Measurements from ENCODE around the gene BRPF1. TPM values are rescaled to one million over a fixed set of nuclear protein-coding genes. Genes with fewer than 3 reads are reported as not detected.

BRPF1 gene, protein sequence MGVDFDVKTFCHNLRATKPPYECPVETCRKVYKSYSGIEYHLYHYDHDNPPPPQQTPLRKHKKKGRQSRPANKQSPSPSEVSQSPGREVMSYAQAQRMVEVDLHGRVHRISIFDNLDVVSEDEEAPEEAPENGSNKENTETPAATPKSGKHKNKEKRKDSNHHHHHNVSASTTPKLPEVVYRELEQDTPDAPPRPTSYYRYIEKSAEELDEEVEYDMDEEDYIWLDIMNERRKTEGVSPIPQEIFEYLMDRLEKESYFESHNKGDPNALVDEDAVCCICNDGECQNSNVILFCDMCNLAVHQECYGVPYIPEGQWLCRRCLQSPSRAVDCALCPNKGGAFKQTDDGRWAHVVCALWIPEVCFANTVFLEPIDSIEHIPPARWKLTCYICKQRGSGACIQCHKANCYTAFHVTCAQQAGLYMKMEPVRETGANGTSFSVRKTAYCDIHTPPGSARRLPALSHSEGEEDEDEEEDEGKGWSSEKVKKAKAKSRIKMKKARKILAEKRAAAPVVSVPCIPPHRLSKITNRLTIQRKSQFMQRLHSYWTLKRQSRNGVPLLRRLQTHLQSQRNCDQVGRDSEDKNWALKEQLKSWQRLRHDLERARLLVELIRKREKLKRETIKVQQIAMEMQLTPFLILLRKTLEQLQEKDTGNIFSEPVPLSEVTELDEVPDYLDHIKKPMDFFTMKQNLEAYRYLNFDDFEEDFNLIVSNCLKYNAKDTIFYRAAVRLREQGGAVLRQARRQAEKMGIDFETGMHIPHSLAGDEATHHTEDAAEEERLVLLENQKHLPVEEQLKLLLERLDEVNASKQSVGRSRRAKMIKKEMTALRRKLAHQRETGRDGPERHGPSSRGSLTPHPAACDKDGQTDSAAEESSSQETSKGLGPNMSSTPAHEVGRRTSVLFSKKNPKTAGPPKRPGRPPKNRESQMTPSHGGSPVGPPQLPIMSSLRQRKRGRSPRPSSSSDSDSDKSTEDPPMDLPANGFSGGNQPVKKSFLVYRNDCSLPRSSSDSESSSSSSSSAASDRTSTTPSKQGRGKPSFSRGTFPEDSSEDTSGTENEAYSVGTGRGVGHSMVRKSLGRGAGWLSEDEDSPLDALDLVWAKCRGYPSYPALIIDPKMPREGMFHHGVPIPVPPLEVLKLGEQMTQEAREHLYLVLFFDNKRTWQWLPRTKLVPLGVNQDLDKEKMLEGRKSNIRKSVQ (N-terminal part only)
- polyA plus RNA-seq (2012; rRNA removed), result 12.0 and 13.0 TPM in 2 replicates
- polyA plus RNA-seq (2012; cell fraction: cytosol; rRNA removed), result 6.7 and 8.3 TPM in 2 replicates
- 30.8 and 38.8 TPM in 2 replicates for polyA plus RNA-seq (2012; cell fraction: nucleus; rRNA removed)

GRCh38 chr3:9731206-9732079 is at the start of gene BRPF1:
Gene BRPF1 (plus strand): TSS chr3:9731735. CDS start chr3:9734141, 2,406 bp downstream.
- POLR2A ChIA-PET, result interaction anchor here (1.2 to 4.4 kb wide), 3 partner anchors 14 to 82 kb away, joined by 3 to 22 read pairs (median 4); partner anchors contain the start of genes MTMR14 and OGG1

More at GRCh38 chr3:9731206-9732079, at the start of gene BRPF1:
- peaks cover 48% of the 10 kb centered on the region for H3K79me2 ChIP-seq (ENCODE audit: insufficient read depth)
- H3K9me3 ChIP-seq, result no peaks in the 10 kb centered on the region
- H3K36me3 ChIP-seq (replicated peaks in 1 of 2; ENCODE audit: control insufficient read depth in 1 of 2, insufficient read depth in 2 of 2, low read length in 1 of 2), result peaks cover 12 to 19% of the 10 kb centered on the region in 2 experiments
- peak; percentile 99 for DNase-seq
- CTCF ChIA-PET, result interaction anchor here (0.9 to 2.6 kb wide), 2 partner anchors 18 to 228 kb away, joined by 3 to 10 read pairs; partner anchors contain the start of gene OGG1
- WGBS (ENCODE audit: low lambda C conversion rate), result 3% methylated on average over 51 of the region's 88 CpGs
- no peaks in the 10 kb centered on the region for H3K9me2 ChIP-seq
- peak within 1 kb of the TSS; percentile 99 for H2AFZ ChIP-seq (ENCODE audit: low read depth)
- peak within 1 kb of the TSS; percentile 95 to 98 for H3K27ac ChIP-seq (ENCODE audit: low read depth in 2 of 2, low read length in 1 of 2)
- no peaks in the 10 kb centered on the region for H3K27me3 ChIP-seq (ENCODE audit: insufficient read depth)
- H3K9ac ChIP-seq, result peak within 1 kb of the TSS; percentile 98
- H3K4me1 ChIP-seq (ENCODE audit: control insufficient read depth in 1 of 2, insufficient read depth in 2 of 2, low read depth in 1 of 2, low read length in 1 of 2), result peaks cover 5 to 14% of the 10 kb centered on the region in 2 experiments; a peak in 1 of 4 replicates
- peak; percentile 86 for TF ChIP-seq CHD2 (IDR thresholded peaks at IDR 0.05; ENCODE audit: low read length, partially characterized antibody)
- TF ChIP-seq, protein P1, sequence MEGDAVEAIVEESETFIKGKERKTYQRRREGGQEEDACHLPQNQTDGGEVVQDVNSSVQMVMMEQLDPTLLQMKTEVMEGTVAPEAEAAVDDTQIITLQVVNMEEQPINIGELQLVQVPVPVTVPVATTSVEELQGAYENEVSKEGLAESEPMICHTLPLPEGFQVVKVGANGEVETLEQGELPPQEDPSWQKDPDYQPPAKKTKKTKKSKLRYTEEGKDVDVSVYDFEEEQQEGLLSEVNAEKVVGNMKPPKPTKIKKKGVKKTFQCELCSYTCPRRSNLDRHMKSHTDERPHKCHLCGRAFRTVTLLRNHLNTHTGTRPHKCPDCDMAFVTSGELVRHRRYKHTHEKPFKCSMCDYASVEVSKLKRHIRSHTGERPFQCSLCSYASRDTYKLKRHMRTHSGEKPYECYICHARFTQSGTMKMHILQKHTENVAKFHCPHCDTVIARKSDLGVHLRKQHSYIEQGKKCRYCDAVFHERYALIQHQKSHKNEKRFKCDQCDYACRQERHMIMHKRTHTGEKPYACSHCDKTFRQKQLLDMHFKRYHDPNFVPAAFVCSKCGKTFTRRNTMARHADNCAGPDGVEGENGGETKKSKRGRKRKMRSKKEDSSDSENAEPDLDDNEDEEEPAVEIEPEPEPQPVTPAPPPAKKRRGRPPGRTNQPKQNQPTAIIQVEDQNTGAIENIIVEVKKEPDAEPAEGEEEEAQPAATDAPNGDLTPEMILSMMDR (IDR thresholded peaks at IDR 0.05), result no peak
- TF ChIP-seq GABPA (IDR thresholded peaks at IDR 0.05; ENCODE audit: low read depth), result peak; percentile 29; the same call in 1 of the 2 replicates
- TF ChIP-seq, protein P2, sequence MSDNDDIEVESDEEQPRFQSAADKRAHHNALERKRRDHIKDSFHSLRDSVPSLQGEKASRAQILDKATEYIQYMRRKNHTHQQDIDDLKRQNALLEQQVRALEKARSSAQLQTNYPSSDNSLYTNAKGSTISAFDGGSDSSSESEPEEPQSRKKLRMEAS (IDR thresholded peaks at IDR 0.05; ENCODE audit: low read depth), result peak; percentile 84
- TF ChIP-seq, protein P3, sequence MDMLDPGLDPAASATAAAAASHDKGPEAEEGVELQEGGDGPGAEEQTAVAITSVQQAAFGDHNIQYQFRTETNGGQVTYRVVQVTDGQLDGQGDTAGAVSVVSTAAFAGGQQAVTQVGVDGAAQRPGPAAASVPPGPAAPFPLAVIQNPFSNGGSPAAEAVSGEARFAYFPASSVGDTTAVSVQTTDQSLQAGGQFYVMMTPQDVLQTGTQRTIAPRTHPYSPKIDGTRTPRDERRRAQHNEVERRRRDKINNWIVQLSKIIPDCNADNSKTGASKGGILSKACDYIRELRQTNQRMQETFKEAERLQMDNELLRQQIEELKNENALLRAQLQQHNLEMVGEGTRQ (IDR thresholded peaks at IDR 0.05; ENCODE audit: borderline replicate concordance, low read depth, low read length), result no peak
- TF ChIP-seq FOXM1 (IDR thresholded peaks at IDR 0.05; ENCODE audit: low read depth), result no peak
- TF ChIP-seq SIN3A (IDR thresholded peaks at IDR 0.05; ENCODE audit: borderline replicate concordance, low read depth, low read length), result peak; percentile 9; the same call in 1 of the 2 replicates
- no peak for TF ChIP-seq FOXJ3 (CRISPR knock-in tag; IDR thresholded peaks at IDR 0.05)
- TF ChIP-seq EP300 (IDR thresholded peaks at IDR 0.05; ENCODE audit: borderline replicate concordance in 1 of 2, low read depth in 1 of 2, low read length in 1 of 2), result peak; percentile 83 to 87; a peak in 3 of 4 replicates
- TF ChIP-seq POLR2AphosphoS5 (IDR thresholded peaks at IDR 0.05; ENCODE audit: low read depth, low read length), result peak; percentile 64
- TF ChIP-seq, protein P4, sequence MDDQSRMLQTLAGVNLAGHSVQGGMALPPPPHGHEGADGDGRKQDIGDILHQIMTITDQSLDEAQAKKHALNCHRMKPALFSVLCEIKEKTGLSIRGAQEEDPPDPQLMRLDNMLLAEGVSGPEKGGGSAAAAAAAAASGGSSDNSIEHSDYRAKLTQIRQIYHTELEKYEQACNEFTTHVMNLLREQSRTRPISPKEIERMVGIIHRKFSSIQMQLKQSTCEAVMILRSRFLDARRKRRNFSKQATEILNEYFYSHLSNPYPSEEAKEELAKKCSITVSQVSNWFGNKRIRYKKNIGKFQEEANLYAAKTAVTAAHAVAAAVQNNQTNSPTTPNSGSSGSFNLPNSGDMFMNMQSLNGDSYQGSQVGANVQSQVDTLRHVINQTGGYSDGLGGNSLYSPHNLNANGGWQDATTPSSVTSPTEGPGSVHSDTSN (IDR thresholded peaks at IDR 0.05), result peak; percentile 15; the same call in 1 of the 2 replicates
- TF ChIP-seq YY1 (IDR thresholded peaks at IDR 0.05; ENCODE audit: low read depth), result peak; percentile 40; the same call in 1 of the 2 replicates
- TF ChIP-seq TAF1 (IDR thresholded peaks at IDR 0.05; ENCODE audit: borderline replicate concordance, low read depth, low read length), result peak; percentile 56; the same call in 1 of the 2 replicates
- TF ChIP-seq NRF1 (IDR thresholded peaks at IDR 0.05; ENCODE audit: low read depth, low read length), result no peak
- H4K20me1 ChIP-seq (ENCODE audit: insufficient read depth), result peaks cover 25% of the 10 kb centered on the region
- peak within 1 kb of the TSS; percentile 100 for H3K4me2 ChIP-seq
- peaks cover 14% of the 10 kb centered on the region for H3F3A ChIP-seq (replicated peaks; ENCODE audit: insufficient read depth)
- peak within 1 kb of the TSS; percentile 84 to 91 for H3K4me3 ChIP-seq (ENCODE audit: low read depth in 2 of 2, low read length in 1 of 2)
